ENCODE results near the gene FILIP1L.

FILIP1L gene

DNA sequence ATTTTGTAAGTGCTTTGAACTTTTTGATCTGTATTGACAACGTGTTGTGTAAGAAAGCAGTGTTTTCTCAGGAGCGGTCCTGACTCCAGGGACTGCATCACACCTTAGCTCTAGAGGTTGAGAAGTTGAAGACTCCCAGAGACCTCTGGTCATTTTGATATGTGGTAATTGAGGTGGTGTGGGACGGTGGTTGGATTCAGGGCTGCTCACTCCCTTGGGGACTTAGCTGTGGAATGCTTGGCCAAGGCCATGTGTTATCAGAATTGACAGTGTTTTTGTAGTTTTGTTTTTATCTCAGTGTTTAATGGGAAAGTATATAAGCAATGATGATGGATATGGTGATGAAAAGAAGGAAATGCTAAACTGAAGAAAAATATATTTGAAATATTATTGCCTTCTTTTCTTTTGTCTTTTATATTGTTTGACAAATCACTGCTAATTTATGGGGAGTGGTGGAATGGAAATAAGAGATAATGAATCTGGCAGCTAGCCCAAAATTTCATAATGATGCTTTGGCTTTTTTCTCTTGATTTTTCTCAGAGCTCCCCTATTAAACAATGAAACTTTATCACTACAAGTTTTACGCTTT is 280.6 kb downstream of the FILIP1L start:
- Mint-ChIP-seq H3K4me3 (no peak overlapping the region), H3K27me3 (no peaks in the 10 kb centered on the region), H3K4me1 (peaks cover 2% of the 10 kb centered on the region), H3K36me3 (ENCODE audit: insufficient read depth) (peaks cover 2% of the 10 kb centered on the region), H3K9me3 (no peaks in the 10 kb centered on the region), H3K27ac (ENCODE audit: low read depth) (no peak overlapping the region)
- ATAC-seq (replicated peaks; ENCODE audit: extremely low read depth, poor library complexity, severe bottlenecking) (no peak), DNase-seq (ENCODE audit: low spot score in 2 of 2) (no peak)

DNA sequence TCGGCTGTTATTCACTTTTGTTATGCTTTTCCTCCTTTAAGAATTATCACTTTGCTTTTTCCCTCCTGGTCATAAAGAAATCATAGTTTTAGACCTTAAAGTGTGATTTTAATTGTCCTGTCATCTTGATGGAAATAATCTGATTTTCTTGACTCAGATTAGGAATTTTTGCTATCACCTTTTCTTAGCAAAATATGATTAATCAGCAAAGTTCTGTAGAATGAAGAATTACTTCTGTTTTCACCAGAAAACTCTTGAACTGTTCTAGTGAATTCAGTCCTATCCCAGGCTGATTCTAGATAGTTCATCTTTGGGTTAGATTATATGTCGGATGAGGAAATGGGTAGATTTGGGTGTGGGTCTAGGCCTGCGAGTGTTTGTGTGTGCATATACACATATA is 284.5 kb downstream of the FILIP1L start:
- Mint-ChIP-seq H3K4me3 (no peak overlapping the region), H3K9me3 (no peaks in the 10 kb centered on the region), H3K36me3 (ENCODE audit: insufficient read depth) (peaks cover 2% of the 10 kb centered on the region), H3K4me1 (peaks cover 7% of the 10 kb centered on the region), H3K27ac (ENCODE audit: low read depth) (peak overlapping the region; percentile 14), H3K27me3 (no peaks in the 10 kb centered on the region)
- no peak for DNase-seq (ENCODE audit: low spot score in 2 of 2)
- ATAC-seq (replicated peaks; ENCODE audit: extremely low read depth, poor library complexity, severe bottlenecking): no peak

- H3K27ac Mint-ChIP-seq (ENCODE audit: low read depth): no peak overlapping the region
- H3K27me3 Mint-ChIP-seq: no peaks in the 10 kb centered on the region
- no peak overlapping the region for H3K4me3 Mint-ChIP-seq
- peaks cover 2% of the 10 kb centered on the region for H3K36me3 Mint-ChIP-seq (ENCODE audit: insufficient read depth)
- no peak for ATAC-seq (replicated peaks; ENCODE audit: extremely low read depth, poor library complexity, severe bottlenecking)
- no peaks in the 10 kb centered on the region for H3K9me3 Mint-ChIP-seq
- H3K4me1 Mint-ChIP-seq: peaks cover 20% of the 10 kb centered on the region
- DNase-seq (ENCODE audit: low spot score in 2 of 2): no peak
Measured at GRCh38 chr3:99825004-99825640, 289.2 kb downstream of the FILIP1L start.

DNA sequence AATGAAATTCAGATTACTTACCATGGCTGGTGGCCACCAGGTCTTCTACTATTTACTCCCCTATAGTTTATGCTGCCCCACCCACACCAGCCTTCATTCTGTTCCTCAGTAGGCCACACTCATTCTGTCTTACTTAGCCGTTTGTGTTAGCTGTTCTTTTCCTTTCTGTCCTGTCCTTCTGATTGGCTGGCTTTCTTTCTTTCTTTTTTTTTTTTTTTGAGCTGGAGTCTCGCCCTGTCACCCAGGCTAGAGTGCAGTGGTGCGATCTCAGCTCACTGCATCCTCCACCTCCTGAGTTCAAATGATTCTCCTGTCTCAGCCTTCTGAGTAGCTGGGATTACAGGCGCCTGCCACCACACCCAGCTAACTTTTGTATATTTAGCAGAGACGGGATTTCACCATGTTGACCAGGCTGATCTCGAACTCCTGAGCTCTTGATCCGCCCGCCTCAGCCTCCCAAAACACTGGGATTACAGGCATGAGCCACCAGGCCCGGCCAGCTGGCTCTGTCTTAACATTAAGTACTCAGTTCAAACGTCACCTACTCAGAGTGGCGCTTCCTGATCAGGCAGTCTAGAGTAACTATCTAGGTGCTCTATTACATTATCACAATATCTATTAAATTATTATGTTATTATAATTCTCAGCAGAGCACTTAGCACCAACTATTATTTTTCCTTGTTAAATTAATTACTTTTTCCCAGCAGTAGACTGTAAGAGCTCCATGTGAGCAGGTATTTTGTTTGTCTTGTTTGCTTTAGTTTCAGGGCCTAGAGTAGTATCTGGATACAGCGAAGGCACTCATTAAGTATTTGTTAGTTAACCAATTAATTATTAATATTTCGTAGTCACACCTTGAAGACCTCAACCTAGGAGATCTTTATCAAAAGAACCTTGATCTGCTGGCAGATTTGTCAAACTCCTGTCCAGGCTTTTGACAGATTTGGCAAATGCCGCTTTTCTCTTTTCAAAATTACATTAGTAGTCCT is 290.3 kb downstream of the FILIP1L start:
- ATAC-seq (replicated peaks; ENCODE audit: extremely low read depth, poor library complexity, severe bottlenecking) (no peak), DNase-seq (ENCODE audit: low spot score in 2 of 2) (no peak)
- Mint-ChIP-seq H3K4me3 (no peak overlapping the region), H3K27me3 (no peaks in the 10 kb centered on the region), H3K36me3 (ENCODE audit: insufficient read depth) (no peaks in the 10 kb centered on the region), H3K9me3 (no peaks in the 10 kb centered on the region), H3K4me1 (peaks cover 29% of the 10 kb centered on the region), H3K27ac (ENCODE audit: low read depth) (no peak overlapping the region)

- Mint-ChIP-seq H3K36me3 (ENCODE audit: insufficient read depth) (peaks cover 9% of the 10 kb centered on the region), H3K4me1 (peaks cover 44% of the 10 kb centered on the region), H3K4me3 (peak overlapping the region; percentile 99), H3K27me3 (no peaks in the 10 kb centered on the region), H3K9me3 (no peaks in the 10 kb centered on the region), H3K27ac (ENCODE audit: low read depth) (peak overlapping the region; percentile 100)
- ATAC-seq (replicated peaks; ENCODE audit: extremely low read depth, poor library complexity, severe bottlenecking) (no peak), DNase-seq (ENCODE audit: low spot score in 2 of 2) (no peak)
Measured at GRCh38 chr3:99818818-99819217, 295.5 kb downstream of the FILIP1L start.

GRCh38 chr3:99817437-99818240 is 296.7 kb downstream of the FILIP1L start, which contains the start of gene CMSS1:
TSS of gene CMSS1 (plus strand) at chr3:99817862.
- DNase-seq (ENCODE audit: low spot score in 2 of 2) (peak; percentile 93 to 98), ATAC-seq (replicated peaks; ENCODE audit: extremely low read depth, poor library complexity, severe bottlenecking) (peak; percentile 93)
- Mint-ChIP-seq H3K36me3 (ENCODE audit: insufficient read depth) (peaks cover 9% of the 10 kb centered on the region), H3K4me3 (peak within 1 kb of the TSS; percentile 99), H3K9me3 (no peaks in the 10 kb centered on the region), H3K27ac (ENCODE audit: low read depth) (peak within 1 kb of the TSS; percentile 100), H3K4me1 (peaks cover 44% of the 10 kb centered on the region), H3K27me3 (no peaks in the 10 kb centered on the region)

DNA sequence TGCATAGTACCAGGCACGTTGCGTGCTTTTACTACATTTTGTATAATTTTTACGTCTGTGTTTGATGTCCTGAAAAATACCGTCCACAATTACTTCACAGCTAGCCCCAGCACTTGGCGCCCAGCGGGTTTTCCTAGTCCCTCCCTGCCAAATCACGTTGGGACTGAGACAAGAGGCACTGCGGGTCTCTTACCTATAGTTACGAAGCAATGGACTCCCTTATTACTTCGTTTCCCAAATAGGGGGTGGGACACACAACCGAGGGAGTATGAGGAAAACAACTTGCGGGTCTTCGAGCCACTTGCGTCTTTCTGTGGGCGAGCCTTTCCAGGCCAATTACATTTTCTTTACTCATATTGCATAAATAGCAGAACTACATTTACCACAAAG is 297.3 kb downstream of the FILIP1L start:
- ATAC-seq (replicated peaks; ENCODE audit: extremely low read depth, poor library complexity, severe bottlenecking) (no peak), DNase-seq (ENCODE audit: low spot score in 2 of 2) (peak in 1 of 2 donors; percentile 16)
- no peaks in the 10 kb centered on the region for H3K27me3 Mint-ChIP-seq
- H3K4me1 Mint-ChIP-seq: peaks cover 44% of the 10 kb centered on the region
- H3K27ac Mint-ChIP-seq (ENCODE audit: low read depth): peak overlapping the region; percentile 100
- peak overlapping the region; percentile 99 for H3K4me3 Mint-ChIP-seq
- no peaks in the 10 kb centered on the region for H3K9me3 Mint-ChIP-seq
- H3K36me3 Mint-ChIP-seq (ENCODE audit: insufficient read depth): peaks cover 9% of the 10 kb centered on the region

DNA sequence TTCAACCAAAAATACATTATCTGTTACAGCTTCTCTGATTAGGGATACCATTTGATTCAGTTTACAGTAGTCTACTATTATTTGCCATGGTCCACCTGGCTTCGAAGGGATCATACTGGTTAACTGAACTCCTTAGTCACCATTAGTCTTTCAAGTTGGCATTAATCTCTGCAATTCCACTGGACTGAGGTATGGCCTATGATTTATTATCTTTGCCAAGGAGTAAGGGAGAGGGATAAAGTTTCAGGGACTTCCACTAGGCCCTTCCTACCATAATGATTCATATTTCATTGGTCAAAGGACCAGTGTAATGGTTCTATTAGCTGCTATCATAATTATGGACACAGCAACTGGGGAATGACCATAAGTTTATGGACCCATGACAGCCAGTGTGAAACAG is 303.9 kb downstream of the FILIP1L start:
- no peaks in the 10 kb centered on the region for H3K36me3 Mint-ChIP-seq (ENCODE audit: insufficient read depth)
- no peak for DNase-seq (ENCODE audit: low spot score in 2 of 2)
- no peak for ATAC-seq (replicated peaks; ENCODE audit: extremely low read depth, poor library complexity, severe bottlenecking)
- no peaks in the 10 kb centered on the region for H3K27me3 Mint-ChIP-seq
- H3K4me3 Mint-ChIP-seq: no peak overlapping the region
- peaks cover 5% of the 10 kb centered on the region for H3K9me3 Mint-ChIP-seq
- H3K4me1 Mint-ChIP-seq: no peaks in the 10 kb centered on the region
- no peak overlapping the region for H3K27ac Mint-ChIP-seq (ENCODE audit: low read depth)

GRCh38 chr3:99809565-99809964 is 304.7 kb downstream of the FILIP1L start:
- H3K9me3 Mint-ChIP-seq: peaks cover 8% of the 10 kb centered on the region
- H3K36me3 Mint-ChIP-seq (ENCODE audit: insufficient read depth): no peaks in the 10 kb centered on the region
- H3K27ac Mint-ChIP-seq (ENCODE audit: low read depth): no peak overlapping the region
- DNase-seq (ENCODE audit: low spot score in 2 of 2) (no peak), ATAC-seq (replicated peaks; ENCODE audit: extremely low read depth, poor library complexity, severe bottlenecking) (no peak)
- no peaks in the 10 kb centered on the region for H3K27me3 Mint-ChIP-seq
- H3K4me1 Mint-ChIP-seq: no peaks in the 10 kb centered on the region
- H3K4me3 Mint-ChIP-seq: no peak overlapping the region

- no peak for DNase-seq (ENCODE audit: low spot score in 2 of 2)
- H3K27ac Mint-ChIP-seq (ENCODE audit: low read depth): no peak overlapping the region
- no peak overlapping the region for H3K4me3 Mint-ChIP-seq
- no peaks in the 10 kb centered on the region for H3K4me1 Mint-ChIP-seq
- no peak for ATAC-seq (replicated peaks; ENCODE audit: extremely low read depth, poor library complexity, severe bottlenecking)
- H3K36me3 Mint-ChIP-seq (ENCODE audit: insufficient read depth): no peaks in the 10 kb centered on the region
- H3K9me3 Mint-ChIP-seq: peaks cover 8% of the 10 kb centered on the region
- H3K27me3 Mint-ChIP-seq: no peaks in the 10 kb centered on the region
Measured at GRCh38 chr3:99808163-99808794, 306.0 kb downstream of the FILIP1L start.

- DNase-seq (ENCODE audit: low spot score in 2 of 2) (no peak), ATAC-seq (replicated peaks; ENCODE audit: extremely low read depth, poor library complexity, severe bottlenecking) (no peak)
- H3K4me3 Mint-ChIP-seq: no peak overlapping the region
- H3K36me3 Mint-ChIP-seq (ENCODE audit: insufficient read depth): no peaks in the 10 kb centered on the region
- H3K27ac Mint-ChIP-seq (ENCODE audit: low read depth): no peak overlapping the region
- H3K4me1 Mint-ChIP-seq: no peaks in the 10 kb centered on the region
- peaks cover 8% of the 10 kb centered on the region for H3K9me3 Mint-ChIP-seq
- H3K27me3 Mint-ChIP-seq: no peaks in the 10 kb centered on the region
Measured at GRCh38 chr3:99805160-99805559, 309.1 kb downstream of the FILIP1L start.

DNA sequence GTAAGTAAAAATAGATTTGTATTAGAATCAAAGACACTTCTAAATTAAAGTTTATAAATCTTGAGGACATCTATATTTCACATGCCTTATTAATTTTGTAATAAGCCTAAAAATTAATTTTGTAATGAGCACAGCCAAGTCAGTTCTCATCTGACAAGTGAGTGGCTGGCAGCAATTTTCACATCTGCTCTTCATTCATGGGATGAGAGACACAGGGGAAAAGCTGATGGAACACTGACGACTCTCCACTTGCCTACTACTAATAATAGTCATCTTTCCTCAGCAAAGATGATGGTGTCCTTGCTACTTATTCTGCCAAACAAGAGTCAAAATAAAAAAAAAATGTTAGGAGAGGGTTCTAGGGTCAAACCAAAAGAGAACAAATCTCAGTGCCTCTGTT is 311.0 kb downstream of the FILIP1L start:
- no peak for ATAC-seq (replicated peaks; ENCODE audit: extremely low read depth, poor library complexity, severe bottlenecking)
- H3K4me1 Mint-ChIP-seq: no peaks in the 10 kb centered on the region
- no peaks in the 10 kb centered on the region for H3K27me3 Mint-ChIP-seq
- no peak for DNase-seq (ENCODE audit: low spot score in 2 of 2)
- H3K27ac Mint-ChIP-seq (ENCODE audit: low read depth): no peak overlapping the region
- H3K4me3 Mint-ChIP-seq: no peak overlapping the region
- H3K36me3 Mint-ChIP-seq (ENCODE audit: insufficient read depth): no peaks in the 10 kb centered on the region
- peaks cover 8% of the 10 kb centered on the region for H3K9me3 Mint-ChIP-seq
